HG03520 (cell line): ENCODE measurements around the gene DDX59.

Source experiments
- ATAC-seq: cut with Tn5 transposase; IDR thresholded peaks from one replicate; pipeline ENCODE4 v1.9.1; 2021; ENCODE audit warnings: mild to moderate bottlenecking, moderate library complexity; ENCODE audit not compliant: unreplicated experiment

Gene DDX59

DNA sequence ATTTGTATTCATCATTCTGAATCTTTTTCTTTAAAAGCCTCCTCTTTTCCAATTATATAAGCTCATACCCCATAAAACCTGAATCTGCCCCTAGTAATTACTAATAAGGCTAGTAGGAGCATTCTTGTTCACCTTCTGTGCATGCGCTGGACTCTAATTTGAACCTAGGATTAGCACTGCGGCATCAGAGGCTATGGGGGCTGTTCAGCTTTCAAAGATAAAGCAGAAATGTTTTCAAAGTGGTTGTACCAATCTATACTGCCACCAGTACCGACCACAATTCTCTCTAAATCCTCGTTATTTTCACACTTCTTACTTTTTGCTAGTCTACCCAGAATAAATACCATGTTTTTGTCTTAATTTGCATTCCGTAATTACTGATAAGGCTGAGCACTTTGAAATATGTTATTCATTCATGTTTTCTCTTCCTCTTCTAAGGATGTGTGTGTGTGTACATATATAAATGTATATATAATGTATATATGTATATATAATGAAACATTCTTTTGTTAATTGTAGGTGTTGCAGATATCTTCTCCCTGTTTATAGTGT is 1.6 kb upstream of the DDX59 start:
- no peak for ATAC-seq

DNA sequence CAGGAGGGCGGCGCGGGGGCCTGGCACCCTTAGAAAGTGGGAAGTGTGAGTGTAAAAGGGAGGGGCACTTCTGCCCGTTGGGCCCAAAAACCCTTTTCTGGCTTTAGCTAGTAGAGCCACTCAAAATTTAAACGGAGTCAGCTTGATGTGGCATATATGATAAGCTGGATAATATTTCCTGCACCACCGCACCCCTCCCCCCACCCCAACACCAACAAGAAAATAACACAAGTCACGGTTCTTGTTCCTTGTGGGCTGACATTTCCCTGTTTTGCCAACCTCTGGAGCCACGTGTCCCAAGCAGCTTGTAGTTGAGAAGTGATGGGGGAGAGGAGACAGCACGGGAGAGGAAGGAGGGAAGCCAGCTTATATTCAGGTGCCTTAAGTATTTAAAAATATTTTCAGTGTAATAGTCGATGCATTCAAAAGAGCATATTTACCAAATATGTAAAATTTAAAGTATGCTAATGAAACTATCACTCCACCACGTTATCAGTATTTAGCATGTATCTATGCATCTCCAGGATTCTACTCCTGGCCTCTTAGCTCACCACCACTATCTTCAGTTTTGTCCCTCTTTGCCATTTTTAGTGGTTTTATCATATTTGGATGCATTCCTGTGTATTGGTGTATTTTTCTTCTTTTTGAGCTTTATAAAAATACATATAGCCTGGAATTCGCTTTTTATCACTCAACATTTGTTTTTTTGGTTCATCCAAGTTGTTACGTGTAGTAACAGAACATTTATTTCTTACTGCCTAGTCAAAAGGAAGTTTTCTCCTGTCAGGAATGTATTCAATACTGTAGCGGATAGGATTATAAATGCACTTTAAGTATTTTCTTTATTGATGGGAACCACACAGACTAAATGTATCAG is 773 bp upstream of the DDX59 start:
- no peak for ATAC-seq

DNA sequence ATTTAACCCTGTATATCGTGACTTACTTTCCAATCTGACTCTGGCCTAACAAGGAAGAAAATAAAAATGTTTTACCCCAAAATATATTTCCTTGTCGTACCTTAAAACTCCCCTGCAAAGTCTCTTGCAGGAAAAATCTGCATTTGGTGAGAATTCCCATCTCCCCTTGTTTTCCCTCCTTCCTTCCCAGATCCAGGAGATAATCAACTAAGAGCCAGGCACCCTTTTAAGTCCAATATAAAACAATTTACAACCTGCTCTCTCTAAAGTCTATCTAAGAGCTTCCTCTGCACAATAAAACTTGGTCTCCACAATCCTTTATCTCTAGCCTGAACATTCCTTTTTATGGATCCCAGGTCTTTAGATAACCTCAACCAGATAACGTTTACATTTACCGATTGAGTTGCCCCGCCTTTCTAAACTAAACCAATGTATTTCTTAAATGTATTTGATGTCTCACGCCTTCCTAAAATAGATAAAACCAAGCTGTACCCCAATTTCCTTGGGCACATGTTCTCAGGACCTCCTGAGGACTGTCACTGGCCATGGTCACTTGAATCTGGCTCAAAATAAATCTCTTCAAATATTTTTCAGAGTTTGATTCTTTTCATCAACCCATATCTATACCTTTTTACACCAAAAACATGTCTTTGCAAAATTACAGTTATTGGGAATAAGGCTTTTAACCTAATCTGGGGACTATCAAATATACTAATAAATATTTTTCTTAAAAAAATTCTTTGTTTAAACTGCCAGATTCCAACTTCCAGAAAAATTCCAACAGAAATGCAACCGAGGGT is 993 bp downstream of the DDX59 start:
- no peak for ATAC-seq

DNA sequence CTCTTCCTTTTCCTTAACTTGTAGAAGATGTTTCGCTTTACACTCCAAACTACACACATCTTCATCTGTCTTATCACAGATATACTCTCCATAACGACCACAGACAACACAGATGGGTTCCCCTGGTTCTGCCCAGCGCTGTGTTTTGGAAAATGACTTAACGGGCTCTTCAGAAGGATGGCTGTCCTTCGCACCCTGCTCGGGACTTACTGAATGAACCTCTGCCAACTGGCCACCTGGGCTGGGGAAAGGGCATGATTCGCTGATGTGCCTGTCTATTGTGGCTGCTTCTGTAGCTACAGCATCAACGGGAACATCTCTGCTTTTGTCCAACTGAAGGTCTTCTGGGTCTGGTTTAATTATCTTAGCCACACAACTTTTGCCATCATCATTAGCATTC is 3.4 kb downstream of the DDX59 start:
- no peak for ATAC-seq

DNA sequence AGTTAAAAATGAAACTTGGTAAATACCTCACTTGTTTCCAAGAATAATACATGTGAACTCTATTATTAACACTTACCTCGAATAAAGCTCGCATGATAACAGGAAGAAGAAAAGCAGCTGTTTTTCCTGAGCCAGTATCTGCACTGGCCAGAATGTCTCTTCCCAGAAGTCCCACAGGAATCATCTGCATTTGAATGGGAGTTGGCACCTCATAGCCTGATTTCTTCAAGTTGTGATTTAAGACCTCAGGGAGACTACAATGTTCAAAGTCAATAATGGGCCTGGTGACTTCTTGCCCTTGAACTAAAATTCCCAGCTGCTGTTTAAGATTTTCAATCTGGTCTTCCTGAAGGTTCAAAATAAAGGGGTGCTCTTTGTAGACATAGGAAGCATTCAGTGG is 3.8 kb downstream of the DDX59 start:
- ATAC-seq: no peak

DNA sequence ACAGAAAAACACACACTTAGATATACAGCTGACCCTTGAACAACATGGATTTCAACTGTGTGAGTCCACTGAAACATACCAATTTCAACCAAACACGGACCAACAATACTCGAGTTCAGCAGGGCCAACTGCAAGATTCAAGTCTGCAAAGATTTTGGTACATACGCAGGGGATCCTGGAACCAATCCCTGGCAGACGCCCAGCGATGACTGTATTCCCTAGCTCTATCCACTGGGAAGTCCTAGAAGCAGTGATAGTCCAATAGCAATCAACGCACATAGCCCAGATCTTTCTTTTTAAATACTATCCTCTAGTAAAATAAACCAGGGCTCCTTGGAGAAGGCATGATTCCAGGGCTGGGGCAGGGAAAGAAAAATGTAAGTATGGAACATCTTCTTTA is 9.0 kb downstream of the DDX59 start:
- ATAC-seq: no peak

DNA sequence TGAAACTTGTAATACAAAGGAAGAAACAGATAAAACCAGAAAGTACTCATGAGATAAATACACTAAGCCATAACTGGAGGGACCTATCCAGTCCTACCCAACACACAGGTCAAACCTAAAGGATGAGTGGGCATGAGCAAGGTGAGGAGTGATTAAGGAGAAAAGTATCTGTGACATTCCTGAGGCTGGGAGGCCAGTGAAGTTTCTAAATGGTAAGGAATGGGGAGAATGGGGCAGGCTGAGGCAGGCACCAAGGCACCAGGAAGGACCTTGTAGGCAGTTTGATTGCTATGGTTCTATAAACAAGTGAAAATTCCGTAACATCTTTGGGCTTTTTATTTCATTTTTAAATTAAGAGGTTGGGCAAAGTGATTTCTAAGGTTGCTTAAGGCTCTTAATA is 10.4 kb downstream of the DDX59 start:
- ATAC-seq: no peak

DNA sequence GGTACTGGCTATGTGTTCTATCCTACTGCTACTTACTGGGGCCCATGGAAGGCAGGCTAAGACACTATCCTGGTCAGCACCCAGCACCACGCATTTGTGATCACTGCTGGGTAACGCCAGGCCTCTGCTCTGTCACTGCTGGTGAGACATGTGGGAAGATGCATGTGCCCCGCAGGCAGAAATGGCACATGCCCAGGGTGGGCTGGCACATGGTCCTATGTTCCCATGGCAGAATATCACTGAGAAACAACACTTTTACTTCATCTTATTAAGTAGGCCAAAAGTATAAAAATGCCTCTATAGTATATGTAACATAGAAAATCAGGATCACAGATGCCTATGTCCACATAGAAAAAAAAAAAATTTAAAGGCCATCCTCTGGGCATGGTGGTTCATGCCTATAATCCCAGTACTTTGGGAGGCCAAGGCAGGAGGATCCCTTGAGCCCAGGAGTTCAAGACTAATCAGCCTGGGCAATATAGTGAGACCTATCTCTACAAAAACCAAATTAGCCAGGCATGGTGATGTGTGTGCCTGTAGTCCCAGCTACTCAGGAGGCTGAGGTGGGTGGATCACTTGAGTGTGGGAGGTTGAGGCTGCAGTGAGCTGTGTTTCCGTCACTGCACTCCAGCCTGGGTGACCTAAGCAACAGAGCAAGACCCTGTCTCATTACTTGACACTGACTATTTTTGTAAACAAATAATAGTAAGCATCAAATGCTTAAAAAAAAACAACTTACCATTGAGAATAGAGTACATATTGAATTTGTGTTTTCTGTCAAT is 11.5 kb downstream of the DDX59 start:
- no peak for ATAC-seq

DNA sequence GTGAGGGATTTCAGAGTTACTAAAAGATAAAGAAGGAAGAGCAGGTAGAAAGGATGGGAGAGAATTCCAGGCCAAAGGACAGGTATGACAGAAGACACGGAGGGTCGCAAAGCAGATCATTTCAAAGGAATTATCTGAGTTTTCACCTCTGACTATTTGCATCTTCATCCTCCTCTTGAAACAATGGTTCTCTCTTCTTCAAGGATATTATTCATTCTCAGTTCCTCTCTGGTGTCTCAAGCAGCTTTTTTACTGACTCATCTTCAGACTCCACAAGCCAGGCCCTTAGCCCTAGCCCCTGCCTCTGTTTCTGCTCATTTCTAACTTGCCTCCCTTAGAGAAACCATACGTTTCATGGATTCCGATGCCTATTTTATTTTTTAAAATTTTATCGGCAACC is 15.0 kb downstream of the DDX59 start:
- peak; percentile 93 for ATAC-seq

DNA sequence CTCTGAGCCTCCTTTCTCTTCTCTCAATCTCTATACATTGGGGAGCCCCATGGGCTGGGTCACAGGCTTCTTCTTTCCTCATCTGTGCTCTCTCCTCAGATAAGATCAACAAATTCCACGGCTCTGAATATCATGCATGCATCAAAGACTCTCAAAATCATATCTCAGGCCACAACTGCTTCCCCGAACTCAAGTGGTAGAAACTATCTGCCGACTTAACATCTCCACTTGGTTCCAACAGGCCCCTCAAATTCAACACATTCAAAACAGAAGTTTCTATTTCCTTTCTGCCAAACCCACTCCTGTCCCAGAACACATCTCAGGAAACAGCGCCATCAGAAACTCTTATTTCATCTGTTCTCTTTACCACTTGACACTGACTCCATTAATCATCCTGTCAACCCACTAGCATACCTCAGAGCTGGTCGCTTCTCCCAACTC is 16.7 kb downstream of the DDX59 start:
- ATAC-seq: no peak

DNA sequence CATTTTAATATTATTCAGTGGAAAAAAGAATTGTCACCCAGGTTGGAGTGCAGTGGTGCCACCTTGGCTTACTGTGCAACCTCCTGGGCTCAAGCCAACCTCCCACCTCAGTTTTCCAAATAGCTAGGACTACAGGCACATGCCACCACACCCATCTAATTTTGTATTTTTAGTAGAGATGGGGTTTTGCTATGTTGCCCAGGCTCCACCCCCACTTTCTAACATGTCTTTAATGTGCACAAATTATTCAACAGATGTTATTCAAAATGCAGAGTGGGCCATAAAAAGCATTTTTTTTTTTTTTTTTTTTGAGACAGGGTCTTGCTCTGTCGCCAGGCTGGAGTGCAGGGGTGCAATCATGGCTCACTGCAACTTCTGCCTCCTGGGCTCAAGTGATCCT is 17.3 kb downstream of the DDX59 start:
- ATAC-seq: no peak

DNA sequence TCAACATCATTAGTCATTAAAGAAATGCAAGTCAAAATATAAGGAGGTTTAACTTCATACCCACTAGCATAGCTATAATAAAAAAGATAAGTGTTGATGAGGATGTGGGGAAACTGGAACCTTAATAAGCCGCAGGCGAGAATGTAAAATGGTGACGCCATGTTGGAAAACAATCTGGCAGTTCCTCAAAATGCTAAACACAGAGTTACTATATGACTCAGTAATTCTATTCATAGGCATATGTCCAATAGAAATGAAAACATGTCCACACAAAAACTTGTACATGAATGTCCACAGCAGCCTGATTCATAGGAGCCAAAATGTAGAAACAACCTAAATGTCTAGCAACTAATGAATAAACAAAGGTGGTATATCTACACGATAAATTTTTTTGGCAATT is 23.2 kb downstream of the DDX59 start:
- no peak for ATAC-seq

DNA sequence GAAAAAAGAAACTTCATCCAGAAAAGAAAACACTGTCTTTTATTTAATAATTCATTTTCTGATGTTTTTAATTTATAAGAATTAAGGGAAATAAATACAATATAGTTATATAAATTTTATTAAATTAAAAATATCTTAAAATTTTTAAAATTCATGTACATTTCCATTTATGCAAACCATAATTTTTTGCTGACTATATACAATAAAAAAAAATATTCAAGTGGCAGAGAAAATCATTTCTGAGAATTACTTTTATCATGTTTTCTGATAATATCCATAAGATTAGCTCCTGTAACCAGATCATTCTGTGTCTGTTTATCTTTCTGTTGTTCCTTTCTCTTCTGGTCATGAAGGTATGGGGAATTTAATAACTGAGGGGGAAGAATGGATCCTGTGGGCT is 25.7 kb downstream of the DDX59 start:
- ATAC-seq: no peak

DNA sequence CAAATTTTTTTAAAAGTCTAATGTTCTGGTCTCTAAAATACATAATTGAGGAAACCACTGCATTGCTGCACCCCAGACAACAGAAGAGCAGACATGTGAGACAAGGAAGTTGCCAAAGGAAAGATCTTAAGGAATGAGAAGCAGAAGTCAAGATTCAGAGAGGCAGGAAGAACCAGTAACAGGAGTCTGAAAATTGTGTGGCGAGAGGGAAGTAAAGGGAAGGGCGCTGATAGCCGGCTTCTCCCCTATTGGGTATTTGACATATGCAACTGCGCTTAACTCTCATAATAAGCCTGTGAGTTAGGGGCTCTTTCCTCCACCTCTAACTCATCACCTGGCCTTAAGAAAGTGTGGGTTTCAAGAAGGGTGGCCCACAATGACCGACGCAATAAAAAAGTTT is 27.2 kb downstream of the DDX59 start:
- ATAC-seq: no peak

DNA sequence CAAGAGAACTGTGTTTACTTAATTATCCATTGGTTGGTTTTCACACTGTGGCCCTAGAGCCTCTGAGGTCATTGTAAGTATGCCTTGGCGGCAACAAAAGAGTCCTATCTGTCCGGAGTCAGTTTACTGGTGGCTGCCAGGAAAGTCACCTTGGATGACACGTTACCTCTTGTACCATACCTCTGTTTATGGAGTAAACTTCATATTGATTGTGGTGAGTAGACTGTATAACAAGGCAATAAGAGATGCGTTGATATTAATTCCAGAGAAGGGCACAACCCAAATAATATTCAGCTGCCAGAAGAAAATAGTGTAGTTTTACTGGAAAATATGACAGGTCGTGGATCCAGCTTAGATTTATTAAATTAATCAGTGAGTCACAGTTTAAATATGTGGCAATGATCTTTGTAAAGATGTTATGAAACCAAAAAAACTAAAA is 28.7 kb downstream of the DDX59 start:
- no peak for ATAC-seq

DNA sequence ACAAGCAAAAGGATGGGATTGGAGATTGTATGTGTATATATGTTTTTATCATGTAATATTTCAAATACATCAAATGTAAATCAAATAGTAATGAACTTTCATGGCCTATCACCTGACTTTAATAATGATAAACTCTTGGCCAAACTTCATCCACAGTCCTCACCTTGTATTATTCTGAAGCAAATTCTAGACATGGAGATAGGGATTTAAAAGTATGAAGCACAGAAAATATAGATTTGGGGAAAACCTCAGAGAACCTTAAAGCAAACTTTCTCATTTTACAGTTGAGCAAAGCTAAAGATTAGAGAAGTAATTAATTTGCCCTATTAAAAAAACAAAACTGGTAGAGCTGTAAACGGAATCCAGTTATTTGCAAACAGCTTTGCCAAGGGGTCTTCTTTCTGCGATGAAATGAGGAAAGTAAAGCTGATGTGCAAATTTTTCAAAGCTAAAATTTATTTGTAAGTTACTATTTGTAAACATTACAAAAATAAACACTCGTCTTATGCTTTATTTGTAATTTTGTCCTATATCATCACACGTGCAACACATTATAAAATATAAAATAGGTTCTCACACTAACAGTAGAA is 29.2 kb downstream of the DDX59 start:
- ATAC-seq: no peak

DNA sequence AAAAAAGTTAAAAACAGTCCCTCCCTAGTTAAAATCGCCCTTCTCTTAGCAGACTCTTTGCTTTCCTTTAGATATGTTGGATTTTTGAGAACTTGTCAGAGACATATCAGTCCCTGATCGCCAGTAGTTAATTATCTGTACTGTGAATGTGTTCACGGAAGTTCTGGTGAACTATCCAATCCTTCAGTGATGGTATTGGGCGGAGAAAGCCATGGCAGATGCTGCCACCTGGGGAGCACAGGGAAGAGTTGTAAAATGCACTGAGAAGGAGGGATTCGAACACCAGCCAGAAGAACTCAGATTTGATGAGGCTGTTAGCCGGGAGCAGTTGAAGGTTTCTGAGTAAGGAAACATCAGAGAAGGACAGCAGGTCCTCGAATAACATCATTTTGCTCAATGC is 31.6 kb downstream of the DDX59 start:
- no peak for ATAC-seq

DNA sequence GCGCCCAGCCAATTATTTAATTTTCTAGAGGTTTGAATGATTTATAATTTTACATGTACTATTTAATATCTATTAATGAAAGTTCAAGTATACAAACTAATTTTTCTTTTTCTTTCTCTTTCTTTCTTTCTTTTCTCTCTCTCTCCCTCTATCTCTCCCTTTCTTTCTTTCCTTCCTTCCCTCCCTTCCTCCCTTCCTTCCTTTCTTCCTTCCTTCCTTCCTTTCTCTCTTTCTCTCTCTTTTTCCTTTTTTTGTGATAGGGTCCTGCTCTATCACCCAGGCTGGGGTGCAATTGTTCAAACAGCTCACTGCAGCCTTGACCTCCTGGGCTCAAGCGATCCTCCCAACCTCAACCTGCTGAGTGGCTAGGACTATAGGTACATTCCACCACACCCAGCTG is 33.0 kb downstream of the DDX59 start:
- no peak for ATAC-seq

DNA sequence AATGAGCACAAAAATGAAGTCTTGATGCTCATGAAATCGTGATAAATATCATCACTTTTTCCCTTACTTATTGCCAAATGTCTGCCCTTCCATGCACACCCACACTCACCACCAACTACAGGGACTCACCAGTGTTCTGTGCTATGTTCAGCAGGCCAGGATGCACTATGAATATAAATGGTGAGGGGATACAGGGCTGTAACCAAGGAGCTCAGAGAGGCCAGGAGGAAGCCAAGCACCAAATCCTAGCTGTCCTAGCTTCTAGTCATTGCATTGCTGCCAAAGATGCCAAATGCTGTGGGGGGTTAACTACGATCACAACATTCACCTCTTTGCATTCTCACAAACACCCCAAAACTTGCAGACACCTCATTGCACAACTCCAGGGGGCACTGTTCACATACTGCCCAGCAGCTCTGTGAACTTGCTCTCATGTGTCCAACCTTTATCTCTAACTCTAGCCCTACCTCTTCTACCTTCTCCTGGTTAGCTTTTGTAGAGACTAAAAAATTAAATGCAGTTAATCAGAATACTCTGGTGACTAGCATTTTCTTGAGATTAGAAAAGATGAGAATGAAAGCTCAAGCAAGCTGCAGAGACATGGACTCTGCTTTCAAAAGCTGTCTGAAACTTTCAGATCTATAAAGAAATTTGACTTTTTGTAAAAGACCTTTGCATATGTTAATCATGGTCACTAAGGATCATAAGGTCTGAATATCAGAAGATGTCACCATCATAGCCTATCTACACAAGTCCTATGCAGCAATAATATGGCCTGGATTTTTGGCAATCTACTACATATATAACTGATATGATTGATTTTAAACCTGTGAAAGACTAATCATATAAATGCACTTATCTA is 35.2 kb downstream of the DDX59 start:
- ATAC-seq: no peak

DNA sequence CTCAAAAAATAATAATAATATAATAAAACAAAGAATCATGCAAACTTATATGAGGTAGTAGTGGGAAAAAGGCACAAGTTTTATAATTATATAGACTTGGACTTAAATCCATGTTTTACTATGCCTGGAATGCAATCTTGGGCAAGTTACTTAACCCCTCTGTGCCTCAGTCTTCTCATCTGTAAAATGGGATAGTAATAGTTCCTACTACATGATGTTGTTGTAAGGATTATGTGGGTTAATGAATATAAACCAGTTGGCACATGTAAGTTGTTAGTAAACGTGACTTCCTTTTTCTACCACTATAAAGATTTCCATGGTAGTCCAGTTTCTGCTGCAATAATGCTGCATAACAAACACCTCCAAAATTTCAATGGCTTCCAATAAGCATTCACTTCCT is 38.3 kb downstream of the DDX59 start:
- ATAC-seq: no peak
